Suppressor macrophage treated with lipopolysaccharide for 4 hours (primary cell): ENCODE measurements around the gene NSL1.

ENCODE experiments used
- DNase-seq: peaks from one replicate; pipeline ENCODE4 v3.0.0-alpha.2; 2020

NSL1 gene

DNA sequence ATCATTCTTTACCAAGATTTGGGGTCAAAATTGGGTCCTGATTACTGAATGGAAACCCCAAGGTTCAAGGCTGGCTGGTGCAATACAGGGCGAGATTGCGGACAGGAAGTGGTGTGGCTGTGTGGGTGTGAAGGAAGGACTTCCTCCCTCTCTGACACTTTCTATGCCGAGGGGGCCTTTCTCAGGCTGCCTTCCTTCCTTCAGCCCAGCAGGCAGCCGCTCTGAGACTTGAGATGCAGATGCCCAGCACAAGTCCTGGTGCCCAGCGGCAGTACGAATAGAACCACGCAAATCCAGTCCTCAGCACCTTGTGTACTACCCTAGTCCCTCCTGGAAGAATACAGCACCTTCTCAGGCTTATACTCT, 108.2 kb downstream of the NSL1 start:
- peak; percentile 92 for DNase-seq

DNA sequence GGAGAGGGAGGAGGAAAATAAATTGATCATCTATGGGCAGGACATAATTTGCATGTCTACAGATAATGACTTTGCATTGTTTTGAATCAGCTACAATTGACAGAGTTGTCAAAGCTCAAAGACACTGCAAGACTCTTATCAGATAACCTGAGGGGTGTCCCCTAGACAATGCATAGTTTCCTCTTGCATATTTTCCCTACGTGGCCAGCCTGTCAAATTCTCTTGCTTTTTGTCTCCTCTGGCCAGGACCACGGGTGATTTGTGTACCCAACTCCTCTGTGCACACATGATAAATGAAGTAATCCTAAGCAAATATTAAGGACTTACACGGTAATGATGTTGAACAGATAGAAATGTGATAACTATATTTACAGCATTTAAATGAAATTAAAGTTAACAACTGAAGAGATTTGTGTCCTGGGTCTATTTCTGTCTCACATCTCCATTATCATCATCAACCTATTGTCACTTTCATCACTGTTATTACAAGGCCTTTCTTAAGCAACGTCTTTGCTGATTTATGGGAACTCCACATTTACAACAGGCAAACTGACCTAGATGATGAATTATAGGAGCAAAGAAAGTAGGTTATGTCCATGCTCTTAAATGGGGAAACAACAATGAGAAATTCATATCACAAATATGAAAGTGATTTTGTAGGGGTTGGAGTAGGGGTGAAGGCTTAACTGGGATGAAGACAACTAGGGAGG, 110.7 kb downstream of the NSL1 start:
- peak; percentile 83 for DNase-seq

DNA sequence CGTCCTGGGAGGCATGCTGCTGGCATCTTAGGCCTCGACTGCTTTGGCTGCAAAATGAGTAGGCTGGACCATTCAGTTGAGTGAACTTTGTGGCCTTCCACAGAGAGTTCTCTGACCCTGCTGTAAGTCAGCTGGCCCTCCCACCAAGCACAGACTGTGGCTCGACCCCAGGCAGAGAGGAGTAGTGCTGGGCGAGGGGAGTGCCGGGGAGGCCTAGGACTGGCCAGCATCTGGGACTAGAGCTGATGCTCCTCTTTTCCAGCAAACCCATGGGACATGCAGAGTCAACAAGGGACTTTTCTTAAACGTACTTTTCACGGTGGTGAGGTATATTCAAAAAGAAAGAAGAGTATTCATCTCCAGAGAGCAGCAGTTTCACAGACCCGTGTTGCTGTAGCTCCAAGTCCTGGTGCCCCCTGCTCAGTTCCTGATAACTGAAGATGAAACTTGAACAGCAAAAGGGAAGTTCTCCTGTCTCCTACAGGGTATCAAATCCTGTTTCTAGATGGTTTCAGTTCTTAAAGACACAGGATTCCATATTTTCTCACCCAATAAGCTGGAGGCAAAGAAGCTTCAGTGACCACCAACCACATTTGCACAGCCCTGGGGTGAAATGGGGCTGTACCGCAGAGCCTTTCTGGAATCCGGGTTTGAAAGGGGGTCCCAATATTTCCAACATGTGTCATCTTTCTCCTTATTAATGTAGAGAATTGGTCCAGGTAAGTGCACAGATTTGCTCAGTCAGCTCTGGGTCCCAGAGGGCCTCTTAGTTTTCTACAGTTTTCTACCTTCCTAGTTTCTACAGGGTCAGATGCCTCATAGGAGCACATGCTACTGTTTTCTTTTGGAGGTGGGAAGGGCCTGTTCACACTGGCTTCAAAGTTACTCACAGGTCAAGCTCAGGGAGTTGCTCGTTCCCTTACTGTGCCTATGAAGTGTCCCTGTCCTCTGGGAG, 112.8 kb downstream of the NSL1 start:
- DNase-seq = peak; percentile 84

DNA sequence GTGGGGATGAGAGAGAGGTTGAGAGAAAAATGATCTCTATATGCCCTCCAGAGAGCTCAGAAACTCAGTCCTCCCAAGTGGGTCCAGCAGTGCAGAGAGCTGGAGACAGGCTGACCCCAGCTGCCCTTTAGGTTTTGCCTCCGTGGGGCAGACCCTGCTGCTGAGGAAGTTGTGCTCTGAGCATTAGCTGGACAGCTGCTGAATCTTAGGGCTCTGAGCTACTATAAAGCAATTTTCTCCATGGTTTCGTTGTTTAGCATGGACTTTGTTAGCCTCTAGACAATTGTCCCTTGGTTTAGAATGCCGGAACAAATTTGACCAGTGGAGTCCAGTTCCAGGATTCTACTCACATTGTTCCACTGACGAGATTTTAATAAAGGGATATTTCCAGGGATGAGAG, 114.0 kb downstream of the NSL1 start:
- DNase-seq = no peak

DNA sequence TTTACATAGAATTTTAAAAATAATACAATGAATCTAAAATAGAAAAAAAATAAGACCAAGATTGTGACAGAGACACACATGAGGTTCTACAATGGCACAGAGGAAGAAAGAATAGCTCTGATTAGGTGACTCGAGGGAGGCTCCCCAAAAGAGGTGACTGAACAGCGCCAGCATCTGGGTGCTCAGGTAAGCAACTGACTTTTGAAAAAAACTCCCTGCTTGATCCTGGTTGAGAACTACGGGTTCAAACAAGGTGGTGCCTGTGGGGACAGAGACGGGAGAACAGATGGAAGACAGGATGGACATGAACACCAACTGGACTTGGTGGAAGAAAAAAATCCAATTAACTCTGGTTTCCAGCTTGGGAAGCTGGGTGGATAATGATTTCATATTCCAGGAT, 114.4 kb downstream of the NSL1 start:
- no peak for DNase-seq
